Omental fat pad (tissue), 4 donors: ENCODE results near the gene FCRL3. TPM values are rescaled to one million over a fixed set of nuclear protein-coding genes. Genes with fewer than 3 reads are reported as not detected.

Experiments used
- ATAC-seq: fragments of 150-250 bp; one replicate; pipeline ENCODE4 v1.9.1; 2016; ENCODE audit warnings: mild to moderate bottlenecking, moderate library complexity; ENCODE audit not compliant: low FRiP score
- DNase-seq: peaks from one replicate; pipeline ENCODE4 v3.0.0-alpha.2; 2019; ENCODE audit warnings: low spot score
- total RNA-seq, 4 donors: library from RNA; depleted of rRNA; stranded (reverse); fragments of >200 nt; gene quantifications; one replicate each; pipeline ENCODE4 v1.1.0, GENCODE V29; 2016
- TF ChIP-seq, protein P1 (sequence below), 3 donors: fragments of 450-650 bp; IDR thresholded peaks; one replicate each; pipeline ENCODE4 v1.5.1; 2016 to 2017; ENCODE audit warnings: antibody characterized with exemption in 3 of 3, mild to moderate bottlenecking in 3 of 3, moderate library complexity in 2 of 3

Gene FCRL3
- total RNA-seq, 4 donors from 2014 or later: 0.19 to 1.2 (median 0.28) TPM; not detected in 1

DNA sequence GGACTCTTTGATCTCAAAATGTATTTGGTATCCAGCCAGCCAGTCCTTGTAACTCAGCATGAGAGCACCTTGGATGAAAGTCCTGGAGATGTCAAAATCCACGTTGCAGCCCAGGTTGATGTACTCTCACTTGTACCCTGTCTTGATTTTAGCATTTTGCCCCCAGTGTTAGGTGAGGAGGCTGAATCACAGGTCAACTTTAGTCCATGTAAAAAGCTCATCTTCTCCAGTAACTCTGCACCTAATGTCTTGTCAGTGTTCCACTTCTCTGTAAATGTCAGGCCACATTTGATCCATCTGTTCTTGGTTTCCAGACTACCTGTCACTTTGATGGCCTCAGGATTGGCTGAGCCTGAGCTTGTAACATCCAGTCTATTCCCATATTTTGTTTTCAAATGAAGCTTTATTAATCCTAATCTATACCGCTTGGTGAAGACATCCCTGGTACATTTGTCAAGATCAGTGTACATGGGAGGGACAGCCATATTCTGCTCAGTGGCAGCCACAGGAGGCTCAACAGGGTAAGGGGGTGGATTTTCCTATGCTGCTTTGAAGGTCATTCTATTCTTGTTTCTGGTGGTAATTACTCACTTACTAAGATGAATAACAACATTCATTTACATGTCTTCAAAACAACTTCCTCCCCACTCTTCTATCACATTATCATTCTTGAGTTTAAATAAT, 24.1 kb upstream of the FCRL3 start:
- DNase-seq (no peak), ATAC-seq (no peak)
- TF ChIP-seq, protein P1, sequence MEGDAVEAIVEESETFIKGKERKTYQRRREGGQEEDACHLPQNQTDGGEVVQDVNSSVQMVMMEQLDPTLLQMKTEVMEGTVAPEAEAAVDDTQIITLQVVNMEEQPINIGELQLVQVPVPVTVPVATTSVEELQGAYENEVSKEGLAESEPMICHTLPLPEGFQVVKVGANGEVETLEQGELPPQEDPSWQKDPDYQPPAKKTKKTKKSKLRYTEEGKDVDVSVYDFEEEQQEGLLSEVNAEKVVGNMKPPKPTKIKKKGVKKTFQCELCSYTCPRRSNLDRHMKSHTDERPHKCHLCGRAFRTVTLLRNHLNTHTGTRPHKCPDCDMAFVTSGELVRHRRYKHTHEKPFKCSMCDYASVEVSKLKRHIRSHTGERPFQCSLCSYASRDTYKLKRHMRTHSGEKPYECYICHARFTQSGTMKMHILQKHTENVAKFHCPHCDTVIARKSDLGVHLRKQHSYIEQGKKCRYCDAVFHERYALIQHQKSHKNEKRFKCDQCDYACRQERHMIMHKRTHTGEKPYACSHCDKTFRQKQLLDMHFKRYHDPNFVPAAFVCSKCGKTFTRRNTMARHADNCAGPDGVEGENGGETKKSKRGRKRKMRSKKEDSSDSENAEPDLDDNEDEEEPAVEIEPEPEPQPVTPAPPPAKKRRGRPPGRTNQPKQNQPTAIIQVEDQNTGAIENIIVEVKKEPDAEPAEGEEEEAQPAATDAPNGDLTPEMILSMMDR (IDR thresholded peaks at IDR 0.05): no peak

DNA sequence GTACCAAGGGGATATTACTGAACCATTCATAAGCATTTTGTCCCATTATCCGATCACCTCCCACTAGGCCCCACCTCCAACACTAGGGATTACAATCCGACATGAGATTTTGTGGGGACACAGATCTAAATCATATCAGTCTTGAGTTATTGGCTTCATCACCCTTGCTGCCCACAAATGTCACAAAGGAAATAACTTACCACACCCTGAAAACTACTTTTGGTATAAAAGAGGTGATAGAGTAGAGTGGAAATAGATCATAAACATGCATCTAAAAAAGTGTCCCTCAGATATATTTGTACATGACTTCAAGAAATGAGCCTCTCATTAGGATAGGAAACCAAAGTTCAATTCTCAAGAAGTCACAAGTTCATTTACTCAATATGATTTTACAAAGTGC, 22.6 kb upstream of the FCRL3 start:
- TF ChIP-seq, protein P1 (IDR thresholded peaks at IDR 0.05): no peak
- ATAC-seq (no peak), DNase-seq (no peak)

DNA sequence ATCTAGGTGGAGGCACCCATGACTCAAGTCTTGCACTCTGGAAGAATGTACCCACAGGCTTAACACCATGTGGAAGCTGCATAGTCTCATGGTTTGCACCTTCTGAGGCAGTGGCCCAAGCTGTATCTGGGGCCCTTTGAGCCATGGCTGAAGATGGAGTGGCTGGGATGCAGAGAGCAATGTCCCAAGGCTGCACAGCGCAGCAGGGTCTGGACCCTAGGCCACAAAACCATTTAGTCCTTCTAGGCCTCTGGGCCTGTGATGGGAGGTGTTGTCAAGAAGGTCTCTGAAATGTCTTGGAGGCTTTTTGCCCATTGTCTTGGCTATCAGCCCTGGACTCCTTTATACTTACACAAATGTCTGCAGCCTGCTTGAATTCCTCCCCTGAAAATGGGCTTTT, 21.4 kb upstream of the FCRL3 start:
- no peak for ATAC-seq
- DNase-seq: no peak

DNA sequence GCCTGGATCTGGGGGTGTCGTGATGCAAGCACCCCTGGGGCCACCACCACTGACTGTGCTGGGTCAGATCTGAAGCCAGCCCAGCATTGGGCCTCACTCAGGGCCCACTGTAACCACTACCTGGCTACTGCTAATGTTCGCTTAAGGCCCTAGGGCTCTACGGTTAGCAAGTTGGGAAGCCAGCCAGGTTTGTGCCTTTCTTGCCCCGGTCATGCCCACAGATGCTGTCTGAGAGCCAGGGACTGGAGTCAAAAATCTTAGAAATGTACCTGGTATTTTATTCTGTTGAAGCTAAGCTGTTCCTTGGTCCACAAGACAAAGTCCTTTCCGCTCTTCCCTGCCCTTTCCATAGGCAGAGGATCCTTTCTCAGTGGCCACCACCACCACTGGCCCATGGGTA, 15.2 kb upstream of the FCRL3 start:
- TF ChIP-seq, protein P1 (IDR thresholded peaks at IDR 0.05): no peak
- ATAC-seq (no peak), DNase-seq (no peak)

More for the DNA sequence above, 21.4 kb upstream of the FCRL3 start:
- TF ChIP-seq, protein P1 (IDR thresholded peaks at IDR 0.05): no peak

DNA sequence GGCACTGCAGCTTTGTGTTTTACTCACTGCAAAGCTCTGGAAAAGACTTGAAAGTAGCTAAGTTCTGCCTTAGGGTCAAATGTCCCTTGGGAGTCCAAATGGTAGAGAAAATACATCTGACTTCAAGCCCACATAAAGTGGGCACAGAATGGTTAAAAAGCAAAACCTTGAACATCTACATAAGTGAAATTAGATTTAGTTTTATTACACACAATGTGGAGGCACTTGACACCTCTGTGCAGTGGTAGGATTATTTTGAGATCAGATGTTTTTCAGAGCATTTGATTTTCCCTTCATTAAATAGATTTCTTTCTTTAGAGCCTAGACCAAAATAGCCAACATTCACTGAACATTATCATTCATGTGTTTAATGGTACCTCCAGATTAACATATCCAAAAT, 11.2 kb upstream of the FCRL3 start:
- TF ChIP-seq, protein P1 (IDR thresholded peaks at IDR 0.05): no peak
- DNase-seq: no peak
- ATAC-seq: no peak

DNA sequence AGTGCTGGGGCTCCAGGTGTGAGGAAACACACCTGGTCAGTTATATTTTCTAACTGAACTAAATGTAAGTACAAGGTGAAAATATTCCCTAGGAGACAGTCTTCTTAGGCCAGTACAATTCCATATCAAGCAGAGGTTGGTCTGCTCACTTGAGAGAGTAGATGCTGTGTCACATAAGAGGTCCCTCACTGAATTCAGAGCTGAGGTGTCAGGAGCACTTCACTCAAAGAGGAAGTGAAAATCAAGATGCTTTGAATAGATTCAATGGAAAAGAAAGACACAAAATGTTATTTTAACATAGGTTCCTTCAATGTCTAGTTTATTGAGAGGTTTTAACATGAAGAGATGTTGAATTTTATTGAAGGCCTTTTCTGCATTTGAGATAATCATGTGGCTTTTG, 4.3 kb upstream of the FCRL3 start:
- ATAC-seq: no peak
- TF ChIP-seq, protein P1 (IDR thresholded peaks at IDR 0.05): no peak
- DNase-seq: no peak

DNA sequence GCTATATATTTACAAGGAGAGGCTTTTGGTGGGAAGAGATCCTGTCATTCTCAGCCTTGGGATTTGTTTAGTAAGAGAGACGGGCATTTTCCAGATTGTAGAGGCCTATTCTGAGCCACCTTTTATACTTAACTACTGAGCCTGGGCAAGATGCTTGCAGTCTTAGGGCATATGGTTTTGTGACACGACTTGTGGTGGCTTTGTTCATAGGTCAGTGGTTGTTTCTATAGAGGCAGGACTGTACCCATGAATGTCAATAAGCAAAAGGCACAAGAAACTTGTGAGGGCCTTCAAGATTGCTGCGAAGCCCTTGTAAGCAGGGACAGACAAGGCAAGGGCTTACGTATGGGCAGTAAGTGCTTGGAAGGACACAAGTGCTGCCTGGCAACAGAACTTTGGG, 3.4 kb upstream of the FCRL3 start:
- DNase-seq (no peak), ATAC-seq (no peak)
- TF ChIP-seq, protein P1 (IDR thresholded peaks at IDR 0.05): no peak
